22Rv1 (cell line): Measurements from ENCODE around the gene CSTB.

Source experiments
- ZFX ChIP-seq: fragments of 450-650 bp; IDR thresholded peaks from 2 replicates; pipeline ENCODE4 v1.6.1; 2017; ENCODE audit warnings: antibody characterized with exemption, borderline replicate concordance
- TF ChIP-seq, protein P1 (sequence below): fragments of 450-650 bp; IDR thresholded peaks from 2 replicates; pipeline ENCODE4 v1.5.1; 2017; ENCODE audit warnings: mild to moderate bottlenecking

DNA sequence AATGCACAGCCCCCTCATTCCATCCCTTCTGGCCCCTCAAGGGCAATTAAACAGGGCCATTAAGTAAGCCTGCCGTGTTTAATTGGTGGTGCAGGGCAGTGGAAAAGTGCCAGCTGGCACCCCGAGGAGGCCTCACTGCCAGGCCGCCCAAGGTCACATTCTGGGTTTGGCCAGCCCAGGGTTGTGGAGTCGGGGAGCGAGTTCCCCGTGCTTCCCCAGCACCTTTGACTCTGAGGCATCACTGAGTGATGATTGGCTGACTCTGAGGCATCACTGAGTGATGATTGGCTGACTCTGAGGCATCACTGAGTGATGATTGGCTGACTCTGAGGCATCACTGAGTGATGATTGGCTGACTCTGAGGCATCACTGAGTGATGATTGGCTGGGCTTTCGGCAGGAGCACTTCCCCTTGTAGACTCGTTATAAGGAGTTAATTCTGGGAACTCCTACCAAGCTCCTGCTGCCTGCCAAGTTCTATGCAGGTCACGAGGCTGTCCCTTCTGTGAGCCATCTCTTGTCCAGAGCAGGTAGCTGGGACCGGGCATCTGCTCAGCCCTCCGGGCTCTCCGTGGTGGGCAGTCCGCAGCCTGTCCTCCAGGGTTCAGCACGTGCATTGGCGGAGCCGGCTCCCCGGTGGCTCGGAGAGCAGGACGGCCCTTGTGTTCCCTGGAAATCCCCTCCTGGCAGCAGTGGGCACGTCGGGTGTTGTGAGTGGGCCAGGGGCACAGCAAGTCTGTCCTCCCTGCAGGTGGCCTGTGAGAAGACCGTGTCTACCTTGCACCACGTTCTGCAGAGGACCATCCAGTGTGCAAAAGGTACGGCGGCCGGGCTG lies 20.9 kb downstream of the CSTB start:
- TF ChIP-seq, protein P1, sequence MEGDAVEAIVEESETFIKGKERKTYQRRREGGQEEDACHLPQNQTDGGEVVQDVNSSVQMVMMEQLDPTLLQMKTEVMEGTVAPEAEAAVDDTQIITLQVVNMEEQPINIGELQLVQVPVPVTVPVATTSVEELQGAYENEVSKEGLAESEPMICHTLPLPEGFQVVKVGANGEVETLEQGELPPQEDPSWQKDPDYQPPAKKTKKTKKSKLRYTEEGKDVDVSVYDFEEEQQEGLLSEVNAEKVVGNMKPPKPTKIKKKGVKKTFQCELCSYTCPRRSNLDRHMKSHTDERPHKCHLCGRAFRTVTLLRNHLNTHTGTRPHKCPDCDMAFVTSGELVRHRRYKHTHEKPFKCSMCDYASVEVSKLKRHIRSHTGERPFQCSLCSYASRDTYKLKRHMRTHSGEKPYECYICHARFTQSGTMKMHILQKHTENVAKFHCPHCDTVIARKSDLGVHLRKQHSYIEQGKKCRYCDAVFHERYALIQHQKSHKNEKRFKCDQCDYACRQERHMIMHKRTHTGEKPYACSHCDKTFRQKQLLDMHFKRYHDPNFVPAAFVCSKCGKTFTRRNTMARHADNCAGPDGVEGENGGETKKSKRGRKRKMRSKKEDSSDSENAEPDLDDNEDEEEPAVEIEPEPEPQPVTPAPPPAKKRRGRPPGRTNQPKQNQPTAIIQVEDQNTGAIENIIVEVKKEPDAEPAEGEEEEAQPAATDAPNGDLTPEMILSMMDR = no peak
- TF ChIP-seq ZFX = no peak
